PC-9 (cell line): ENCODE measurements around the gene B3GLCT. TPM values are rescaled to one million over a fixed set of nuclear protein-coding genes. Genes with fewer than 3 reads are reported as not detected.

ENCODE experiments used
- BruUV-seq: library from RNA; stranded (reverse); fragments of 400-500 nt; replicated peaks from 2 replicates; lab custom pipeline; 2021; lab: Mats Ljungman, UMichigan
- CTCF ChIA-PET: fragments of 300-600 bp; sonication (Branson Sonifier 250); formaldehyde crosslinking; loops from one replicate; lab custom pipeline; 2022; ENCODE audit warnings: antibody characterized with exemption; lab: Charles Lee
- POLR2A ChIA-PET: fragments of 300-600 bp; sonication (Branson Sonifier 250); formaldehyde crosslinking; loops from one replicate; lab custom pipeline; 2022; ENCODE audit warnings: antibody characterized with exemption; ENCODE audit not compliant: unreplicated experiment; lab: Charles Lee
- DNase-seq, 2 experiments: peaks; one replicate each; pipeline versions ENCODE4 v3.0.0 to v3.0.0-alpha.2; 2015 to 2022; ENCODE audit warnings: mixed read lengths in 1 of 2
- H2AFZ ChIP-seq: fragments of 200-600 bp; sonication (generic); 2 replicates; pipeline ENCODE4 v1.8.1; 2017; ENCODE audit warnings: antibody characterized with exemption
- H3F3A ChIP-seq: fragments of 200-600 bp; sonication (generic); 2 replicates; pipeline ENCODE4 v1.8.1; 2017; ENCODE audit warnings: antibody characterized with exemption, mild to moderate bottlenecking, low read depth; ENCODE audit not compliant: insufficient read depth
- H3K27ac ChIP-seq: fragments of 200-600 bp; sonication (generic); 2 replicates; pipeline ENCODE4 v1.6.1; 2016; ENCODE audit warnings: mixed run types
- H3K27me3 ChIP-seq: fragments of 200-600 bp; sonication (generic); 2 replicates; pipeline ENCODE4 v1.6.1; 2016; ENCODE audit warnings: low read depth, mixed run types; ENCODE audit not compliant: insufficient read depth
- H3K36me3 ChIP-seq: fragments of 200-600 bp; sonication (generic); 2 replicates; pipeline ENCODE4 v1.6.1; 2016; ENCODE audit warnings: low read depth, mixed run types
- H3K4me1 ChIP-seq: fragments of 200-600 bp; sonication (generic); replicated peaks from 2 replicates; pipeline ENCODE4 v1.6.1; 2016; ENCODE audit warnings: mixed run types; ENCODE audit not compliant: insufficient read depth
- H3K4me2 ChIP-seq: fragments of 200-600 bp; sonication (generic); 2 replicates; pipeline ENCODE4 v1.6.1; 2017; ENCODE audit warnings: mixed run types
- H3K4me3 ChIP-seq: fragments of 200-600 bp; sonication (generic); 2 replicates; pipeline ENCODE4 v1.6.1; 2016; ENCODE audit warnings: mixed run types
- H3K79me2 ChIP-seq: fragments of 200-600 bp; sonication (generic); 2 replicates; pipeline ENCODE4 v1.6.1; 2017; ENCODE audit warnings: low read depth, mixed run types
- H3K9me2 ChIP-seq: fragments of 200-600 bp; sonication (generic); 2 replicates; pipeline ENCODE4 v1.8.1; 2017; ENCODE audit warnings: mild to moderate bottlenecking; ENCODE audit not compliant: insufficient read depth
- H3K9me3 ChIP-seq: fragments of 200-600 bp; sonication (generic); 2 replicates; pipeline ENCODE4 v1.8.1; 2016; ENCODE audit warnings: low read depth; ENCODE audit not compliant: insufficient read depth
- H4K20me1 ChIP-seq: fragments of 200-600 bp; sonication (generic); 2 replicates; pipeline ENCODE4 v1.8.1; 2017; ENCODE audit not compliant: insufficient read depth
- CTCF ChIP-seq: fragments of 200-600 bp; sonication (generic); conservative IDR thresholded peaks from 2 replicates; pipeline ENCODE4 v1.6.1; 2017; ENCODE audit warnings: mixed run types, antibody characterized with exemption, mild to moderate bottlenecking, moderate library complexity
- EZH2 ChIP-seq: fragments of 200-600 bp; sonication (generic); IDR thresholded peaks from 2 replicates; pipeline ENCODE4 v1.8.0; 2017; ENCODE audit warnings: antibody characterized with exemption, low read depth
- intact Hi-C: fragments of 100-400 bp; cut with micrococcal nuclease; formaldehyde crosslinking; loops from one replicate; pipeline ENCODE4 v1.10.0; 2022; ENCODE audit not compliant: unreplicated experiment
- total RNA-seq: library from RNA; stranded (reverse); gene quantifications from 2 replicates; pipeline ENCODE4 v1.2.3, GENCODE V29; 2021

The B3GLCT gene
- total RNA-seq, 1 experiment from 2014 or later: 5.4 TPM

- POLR2A ChIA-PET: no interaction called here
- CTCF ChIA-PET: no interaction called here
- no peaks in the 10 kb centered on the region for H3K27me3 ChIP-seq
Observed at GRCh38 chr13:31263346-31263745, 63.6 kb downstream of the B3GLCT start.

GRCh38 chr13:31264151-31264550 lies 64.4 kb downstream of the B3GLCT start:
- Histone ChIP-seq H4K20me1 (no peaks in the 10 kb centered on the region), H3K27me3 (no peaks in the 10 kb centered on the region)

More at GRCh38 chr13:31263346-31263745, 63.6 kb downstream of the B3GLCT start:
- H4K20me1 ChIP-seq: no peaks in the 10 kb centered on the region
- H3K4me2 ChIP-seq: no peak overlapping the region
- H3K27ac ChIP-seq: no peak overlapping the region
- no peaks in the 10 kb centered on the region for H3K4me1 ChIP-seq
- no peak for DNase-seq
- H3K9me2 ChIP-seq: no peaks in the 10 kb centered on the region
- H3K79me2 ChIP-seq: no peaks in the 10 kb centered on the region
- H2AFZ ChIP-seq: no peak overlapping the region
- no peak overlapping the region for H3K4me3 ChIP-seq
- no TSS peak for BruUV-seq
- TF ChIP-seq EZH2 (no peak), CTCF (no peak)
- no peaks in the 10 kb centered on the region for H3F3A ChIP-seq
- H3K36me3 ChIP-seq: no peaks in the 10 kb centered on the region
- intact Hi-C loops: no loop called here
- no peaks in the 10 kb centered on the region; the same call in 1 of the 2 replicates for H3K9me3 ChIP-seq

GRCh38 chr13:31267126-31267784 lies 67.5 kb downstream of the B3GLCT start:
- no peaks in the 10 kb centered on the region for H4K20me1 ChIP-seq
- no peaks in the 10 kb centered on the region for H3K9me2 ChIP-seq
- BruUV-seq: no TSS peak
- no peaks in the 10 kb centered on the region for H3F3A ChIP-seq
- H3K27ac ChIP-seq: no peak overlapping the region
- intact Hi-C loops: no loop called here
- no peak overlapping the region for H3K4me2 ChIP-seq
- H3K4me1 ChIP-seq: no peaks in the 10 kb centered on the region
- no peak for TF ChIP-seq EZH2
- TF ChIP-seq CTCF: no peak
- CTCF ChIA-PET: no interaction called here
- POLR2A ChIA-PET: no interaction called here
- H3K4me3 ChIP-seq: no peak overlapping the region
- H3K27me3 ChIP-seq: no peaks in the 10 kb centered on the region
- H3K9me3 ChIP-seq: no peaks in the 10 kb centered on the region
- H2AFZ ChIP-seq: no peak overlapping the region
- H3K36me3 ChIP-seq: no peaks in the 10 kb centered on the region
- no peak for DNase-seq
- H3K79me2 ChIP-seq: no peaks in the 10 kb centered on the region

More at GRCh38 chr13:31264151-31264550, 64.4 kb downstream of the B3GLCT start:
- H3K9me3 ChIP-seq: no peaks in the 10 kb centered on the region
- no peak overlapping the region for H2AFZ ChIP-seq
- BruUV-seq: no TSS peak
- no peak overlapping the region for H3K4me2 ChIP-seq
- no peak overlapping the region for H3K27ac ChIP-seq
- H3K4me1 ChIP-seq: no peaks in the 10 kb centered on the region
- H3K4me3 ChIP-seq: no peak overlapping the region
- CTCF ChIA-PET: no interaction called here
- H3K79me2 ChIP-seq: no peaks in the 10 kb centered on the region
- POLR2A ChIA-PET: no interaction called here
- H3K9me2 ChIP-seq: no peaks in the 10 kb centered on the region
- no peak for DNase-seq
- no peaks in the 10 kb centered on the region for H3F3A ChIP-seq
- no peak for TF ChIP-seq CTCF
- no peak for TF ChIP-seq EZH2
- intact Hi-C loops: no loop called here
- H3K36me3 ChIP-seq: no peaks in the 10 kb centered on the region
